Activated CD4-positive, alpha-beta T cell treated with anti-CD3 and anti-CD28 coated beads, Interleukin-2, amount 50 U/mL, for 48 hours (primary cell): ENCODE data around the gene PNMA6E.

Source experiments
- DNase-seq, 2 experiments: peaks; one replicate each; pipeline ENCODE4 v3.0.0-alpha.2; 2020

Gene PNMA6E

DNA sequence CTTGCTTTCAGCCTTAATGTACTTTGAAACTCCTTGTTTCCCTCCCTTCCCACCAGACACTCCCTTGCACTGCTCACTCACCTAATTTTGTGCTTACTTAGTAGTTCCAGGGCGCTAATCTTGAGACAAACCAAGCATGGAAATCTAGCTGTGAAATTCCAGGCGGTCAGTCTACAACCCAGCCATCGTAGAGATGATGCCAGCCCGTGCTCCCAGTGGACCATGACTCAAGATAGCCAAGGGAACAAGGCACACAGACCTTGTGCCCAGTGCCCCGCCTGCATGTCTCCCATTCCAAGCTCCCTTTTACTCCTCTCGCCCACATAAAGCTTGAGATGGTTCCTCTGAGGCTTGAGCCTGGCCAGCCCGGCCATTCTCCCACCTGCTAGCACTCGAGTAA lies 33.7 kb upstream of the PNMA6E start:
- no peak for DNase-seq

DNA sequence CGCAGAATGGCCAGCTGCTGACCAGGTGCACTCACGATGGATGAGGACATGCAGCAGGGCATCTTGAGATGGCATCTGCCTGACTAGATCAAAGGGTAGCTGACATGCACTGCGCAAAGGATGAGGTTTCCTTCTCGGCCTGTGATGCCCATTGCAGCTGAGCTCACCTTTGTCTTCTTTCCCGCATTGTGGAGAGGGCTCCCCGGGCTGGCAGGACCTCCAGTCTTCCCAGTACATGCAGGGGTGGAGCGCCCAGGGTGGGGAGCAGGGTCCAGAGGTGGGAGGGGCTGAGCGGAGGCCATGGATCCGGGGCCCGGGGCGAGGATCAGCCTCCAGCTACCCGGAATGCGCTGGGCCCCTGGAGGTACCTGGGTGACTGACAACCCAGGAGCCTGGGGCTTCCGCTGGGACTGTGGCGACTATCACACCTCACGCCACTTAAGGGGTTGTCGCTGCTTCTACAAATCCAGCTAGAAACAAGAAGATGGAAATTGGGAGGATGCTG lies 32.7 kb upstream of the PNMA6E start:
- no peak for DNase-seq

- no peak for DNase-seq
Observed at GRCh38 chrX:153433161-153433680, 32.1 kb upstream of the PNMA6E start.

- no peak for DNase-seq
Observed at GRCh38 chrX:153430796-153431195, 29.6 kb upstream of the PNMA6E start.

DNA sequence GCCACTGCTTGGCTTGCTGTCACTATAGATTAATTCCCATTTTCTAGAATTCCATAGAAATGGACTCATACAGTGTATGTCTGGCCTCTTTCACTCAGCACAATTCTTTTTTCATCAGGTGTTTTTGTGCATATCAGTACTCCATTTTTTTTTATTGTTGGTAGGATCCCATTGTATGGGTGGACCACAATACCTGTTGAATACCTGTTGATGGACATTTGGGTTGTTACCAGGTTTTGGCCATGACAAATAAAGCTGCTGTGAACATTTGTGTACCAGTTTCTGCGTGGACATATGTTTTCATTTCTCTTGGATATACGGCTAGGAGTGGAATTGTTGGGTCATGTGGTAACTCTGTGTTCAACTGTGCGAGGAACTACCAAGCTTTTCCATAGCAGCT lies 25.1 kb upstream of the PNMA6E start:
- no peak for DNase-seq

DNA sequence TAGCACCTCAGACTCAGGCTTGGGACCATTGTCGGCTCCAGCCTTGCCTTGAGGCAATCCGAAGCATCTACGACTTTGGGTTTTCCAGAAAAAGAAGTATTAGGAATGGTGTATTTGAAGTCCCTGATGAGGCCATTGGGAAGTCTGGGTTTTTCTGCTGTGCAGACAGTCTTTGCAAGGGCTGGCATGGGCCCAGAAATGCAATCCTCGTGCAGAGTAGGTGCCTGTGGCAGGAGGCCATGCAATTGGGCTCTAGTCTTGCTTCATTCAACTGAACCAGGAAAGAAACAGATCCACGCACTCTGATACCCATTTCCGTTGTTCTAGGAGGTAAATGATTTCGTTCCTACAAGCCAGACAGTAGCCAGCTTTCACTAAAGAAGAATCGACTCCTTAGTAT lies 22.5 kb upstream of the PNMA6E start:
- DNase-seq, result no peak

- DNase-seq, result no peak
Observed at GRCh38 chrX:153421856-153422255, 20.7 kb upstream of the PNMA6E start.

DNA sequence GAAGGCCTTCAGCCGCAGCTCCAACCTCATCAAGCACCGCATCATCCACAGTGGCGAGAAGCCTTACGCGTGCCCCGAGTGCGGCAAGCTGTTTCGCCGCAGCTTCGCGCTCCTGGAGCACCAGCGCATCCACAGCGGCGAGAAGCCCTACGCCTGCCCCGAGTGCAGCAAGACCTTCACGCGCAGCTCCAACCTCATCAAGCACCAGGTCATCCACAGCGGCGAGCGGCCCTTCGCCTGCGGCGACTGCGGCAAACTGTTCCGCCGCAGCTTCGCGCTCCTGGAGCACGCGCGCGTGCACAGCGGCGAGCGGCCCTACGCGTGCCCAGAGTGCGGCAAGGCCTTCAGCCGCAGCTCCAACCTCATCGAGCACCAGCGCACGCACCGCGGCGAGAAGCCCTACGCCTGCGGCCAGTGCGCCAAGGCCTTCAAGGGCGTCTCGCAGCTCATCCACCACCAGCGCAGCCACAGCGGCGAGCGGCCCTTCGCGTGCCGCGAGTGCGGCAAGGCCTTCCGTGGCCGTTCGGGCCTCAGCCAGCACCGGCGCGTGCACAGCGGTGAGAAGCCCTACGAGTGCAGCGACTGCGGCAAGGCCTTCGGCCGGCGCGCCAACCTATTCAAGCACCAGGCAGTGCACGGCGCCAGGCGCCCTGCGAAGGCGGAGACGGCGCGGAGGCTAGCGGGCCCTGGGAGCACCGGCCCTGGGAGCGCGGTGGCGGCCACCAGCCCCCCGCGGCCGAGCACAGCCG lies 19.9 kb upstream of the PNMA6E start:
- no peak for DNase-seq

GRCh38 chrX:153417637-153418036 lies 16.5 kb upstream of the PNMA6E start:
- DNase-seq, result no peak

GRCh38 chrX:153416781-153417450 lies 15.8 kb upstream of the PNMA6E start:
- DNase-seq, result no peak

DNA sequence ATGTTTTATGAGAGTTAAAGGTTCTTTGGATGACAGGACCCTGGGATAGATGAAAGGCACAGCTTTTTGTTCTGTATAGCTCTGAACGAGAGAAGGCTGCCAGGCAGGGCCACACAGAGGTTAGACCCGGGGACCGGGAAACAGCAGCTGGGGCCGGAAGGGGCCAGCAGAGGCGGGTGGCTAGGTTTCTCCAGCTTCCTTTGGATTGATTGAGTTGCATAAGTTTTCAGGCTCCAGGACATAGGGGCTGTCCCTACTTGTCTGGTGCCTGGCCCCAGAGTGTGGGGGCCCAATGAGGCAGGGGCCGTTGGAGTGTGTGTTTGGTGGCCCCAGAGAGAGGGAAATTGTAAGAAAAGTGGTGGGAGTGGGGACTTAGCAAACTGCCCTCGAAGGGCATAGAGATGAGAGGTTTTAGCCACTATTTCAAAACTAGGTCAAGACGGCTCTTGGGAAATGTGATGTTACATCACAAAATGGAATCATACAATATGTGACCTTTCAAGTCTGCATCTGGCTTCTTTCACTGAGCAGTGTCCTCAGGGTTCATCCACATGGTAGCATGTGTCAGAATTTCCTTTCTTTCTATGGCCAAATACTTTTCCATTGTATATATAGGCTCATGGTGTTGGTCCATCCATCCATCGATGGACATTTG lies 13.8 kb upstream of the PNMA6E start:
- no peak for DNase-seq

DNA sequence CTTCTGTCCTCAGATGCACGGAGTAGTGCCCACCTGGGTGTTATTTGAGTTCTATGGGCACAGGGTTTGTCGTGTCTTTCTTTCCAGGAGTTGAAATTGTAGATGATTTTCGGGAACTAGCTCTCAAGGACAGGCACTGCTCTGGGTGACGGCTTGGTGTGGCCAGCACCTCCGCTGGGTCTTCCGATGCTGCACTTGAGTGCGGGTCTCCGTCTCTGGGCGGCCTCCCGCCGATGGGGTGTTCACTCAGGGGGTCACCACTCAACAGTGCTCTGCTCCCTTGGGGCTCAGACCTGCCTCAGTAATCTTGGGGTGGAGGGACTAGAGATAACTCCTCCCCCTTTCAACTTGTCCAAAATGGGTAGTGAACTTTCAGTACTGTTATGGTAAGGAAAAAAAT lies 12.6 kb upstream of the PNMA6E start:
- DNase-seq, result no peak

DNA sequence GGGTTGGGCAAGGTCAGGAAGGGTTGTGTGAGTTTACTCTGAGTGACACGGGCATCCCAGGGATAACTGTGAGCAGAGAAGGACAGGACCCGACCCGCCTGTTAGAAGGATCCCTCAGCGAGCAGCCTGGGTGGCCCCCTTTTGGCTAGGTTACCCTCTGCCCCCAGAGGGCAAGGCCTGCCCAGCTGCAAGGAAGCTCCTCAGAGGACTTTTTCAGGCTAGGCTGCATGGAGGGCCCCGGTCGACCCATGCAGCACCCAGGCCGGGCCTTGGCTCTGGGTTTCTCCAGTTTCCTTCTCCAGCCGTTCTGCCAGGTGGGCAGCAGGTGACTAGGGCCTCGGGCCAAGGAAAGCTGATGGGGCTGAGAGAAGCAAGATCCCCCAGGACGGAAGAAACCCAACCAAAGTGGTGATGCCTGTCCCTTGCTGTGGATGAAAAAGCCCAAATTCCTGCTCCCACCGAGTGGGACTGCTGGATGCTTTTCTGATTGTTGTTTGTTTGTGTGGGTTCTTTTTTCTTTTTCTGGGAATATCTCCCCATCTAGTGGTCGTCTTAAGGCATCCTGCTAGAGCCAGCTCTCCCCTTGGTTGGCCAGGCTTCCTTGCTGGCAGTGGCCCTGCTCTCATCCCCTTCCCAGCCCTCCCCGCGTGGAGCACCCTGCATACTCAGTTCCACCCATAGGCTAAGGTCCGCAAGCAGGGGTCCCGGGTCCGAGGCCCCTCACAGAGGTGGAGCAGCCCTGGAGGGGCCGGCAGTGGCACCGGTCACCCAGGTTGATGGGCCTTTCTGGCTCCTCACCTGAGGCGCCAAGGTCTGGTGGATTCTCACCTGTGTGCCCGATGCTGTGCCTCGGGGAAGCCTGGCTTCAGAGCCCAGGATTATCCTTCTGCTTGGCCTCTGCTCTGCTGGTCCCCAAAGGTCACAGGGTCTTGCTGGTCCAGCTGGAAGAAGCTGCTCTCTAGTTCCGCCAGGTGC lies 11.9 kb upstream of the PNMA6E start:
- no peak for DNase-seq

DNA sequence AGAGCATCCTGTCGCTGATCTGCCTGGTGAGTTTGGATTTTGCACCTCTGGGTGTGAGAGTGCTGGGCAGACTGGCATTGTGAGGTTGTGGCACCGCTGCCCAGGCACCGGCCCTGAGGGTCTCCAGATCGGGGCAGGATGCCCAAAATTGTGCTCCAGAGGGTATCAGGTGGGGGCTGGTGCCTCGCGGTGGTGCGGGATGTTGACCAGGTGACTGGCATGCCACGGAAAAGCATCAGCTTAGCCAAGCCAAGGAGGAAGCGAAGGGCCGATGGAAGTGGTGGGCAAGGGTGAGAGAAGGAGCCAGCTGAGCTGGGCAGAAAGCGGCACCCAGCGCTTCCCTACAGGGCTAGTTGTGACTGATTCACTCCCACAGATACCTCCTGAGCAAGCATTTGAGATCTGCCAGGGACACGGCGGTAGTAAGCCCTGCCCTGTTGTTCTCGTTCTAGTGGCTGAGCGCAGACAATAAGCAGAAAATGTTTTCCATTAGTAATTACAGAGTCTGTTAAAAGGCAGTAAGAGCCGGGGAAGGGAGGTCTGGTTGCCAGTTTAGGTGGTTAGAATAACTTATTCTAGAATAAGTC lies 10.9 kb upstream of the PNMA6E start:
- DNase-seq, result no peak

- peak; percentile 48 to 52 for DNase-seq
Observed at GRCh38 chrX:153411255-153411987, 10.3 kb upstream of the PNMA6E start, which contains the start of gene ZFP92. ZFP92 (plus strand) TSS chrX:153411472; CDS start chrX:153418323, 6,851 bp downstream.

DNA sequence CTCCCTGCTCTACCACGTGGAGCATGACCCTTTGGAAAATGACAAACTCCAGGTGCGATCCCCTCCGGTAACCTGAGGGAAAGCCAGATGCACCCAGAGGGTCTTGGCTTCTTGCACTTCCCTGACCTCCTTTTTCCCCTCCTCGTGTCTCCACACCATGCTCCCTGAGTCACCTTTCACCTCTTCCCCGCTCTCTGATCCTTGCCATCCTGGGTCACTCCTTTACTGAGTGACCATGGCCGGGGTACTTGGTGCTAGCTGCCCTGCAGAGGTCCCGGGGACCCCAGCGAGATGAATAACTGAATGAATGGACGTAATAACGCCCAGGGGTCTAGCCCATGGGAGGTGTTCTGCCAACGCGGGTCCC lies 9.7 kb upstream of the PNMA6E start:
- DNase-seq, result peak in 1 of 2 experiments; percentile 3

GRCh38 chrX:153410373-153410772 lies 9.2 kb upstream of the PNMA6E start:
- no peak for DNase-seq

- no peak for DNase-seq
Observed at GRCh38 chrX:153409414-153410101, 8.4 kb upstream of the PNMA6E start.

GRCh38 chrX:153408871-153409351 lies 7.8 kb upstream of the PNMA6E start:
- DNase-seq, result no peak

- no peak for DNase-seq
Observed at GRCh38 chrX:153408221-153408721, 7.1 kb upstream of the PNMA6E start.
